ENCODE measurements around the gene KAZN. TPM values are rescaled to one million over a fixed set of nuclear protein-coding genes. Genes with fewer than 3 reads are reported as not detected.

The KAZN gene
- total and polyA plus RNA-seq, 2 donors (not counting 1 experiment from before 2014, with no cell fraction given) = 3.4 to 5.0 TPM

DNA sequence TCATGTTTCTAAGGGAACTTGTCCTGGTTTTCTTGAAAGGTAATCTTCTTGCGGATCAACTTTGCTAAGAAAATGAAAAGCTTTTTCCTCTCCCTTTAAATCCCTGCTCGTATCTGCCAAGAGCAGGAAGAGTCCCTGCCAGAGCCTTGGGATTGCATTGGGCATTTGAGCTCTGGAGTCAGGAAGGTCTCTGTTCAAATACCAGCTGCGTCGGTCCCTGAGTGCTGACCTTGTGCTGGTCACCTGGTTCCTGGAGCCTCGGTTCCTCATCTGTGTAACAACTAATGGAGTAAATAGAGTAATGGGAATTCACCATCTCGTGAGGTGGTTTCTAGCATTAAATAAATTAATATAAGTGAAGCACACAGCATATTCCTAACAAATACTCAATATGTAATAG, 280.5 kb downstream of the KAZN start:
- Histone ChIP-seq H3K79me2 (ENCODE audit: control insufficient read depth, insufficient read depth, low read length) (no peaks in the 10 kb centered on the region), H3K4me3 (replicated peaks in 1 of 4; ENCODE audit: control extremely low read depth in 1 of 4, insufficient read depth in 1 of 4, low read depth in 3 of 4, low read length in 4 of 4) (no peak overlapping the region), H3K4me2 (ENCODE audit: extremely low read depth, insufficient read depth, low read length) (no peak overlapping the region), H3K27ac (ENCODE audit: insufficient read depth, low read length) (no peak overlapping the region), H3K9ac (ENCODE audit: insufficient read depth, low read length) (no peak overlapping the region), H3K9me3 (ENCODE audit: control insufficient read depth, insufficient read depth, low read depth, low read length) (no peaks in the 10 kb centered on the region), H4K20me1 (ENCODE audit: control insufficient read depth, extremely low read depth, insufficient read depth, low read length) (no peaks in the 10 kb centered on the region), H2AFZ (ENCODE audit: low read length) (no peak overlapping the region), H3K27me3 (ENCODE audit: control insufficient read depth, insufficient read depth, low read length) (peaks cover 4% of the 10 kb centered on the region), H3K4me1 (ENCODE audit: control insufficient read depth, extremely low read depth, insufficient read depth, low read length) (no peaks in the 10 kb centered on the region), H3K36me3 (ENCODE audit: control insufficient read depth, insufficient read depth, low read length) (no peaks in the 10 kb centered on the region)
- TF ChIP-seq, protein P1, sequence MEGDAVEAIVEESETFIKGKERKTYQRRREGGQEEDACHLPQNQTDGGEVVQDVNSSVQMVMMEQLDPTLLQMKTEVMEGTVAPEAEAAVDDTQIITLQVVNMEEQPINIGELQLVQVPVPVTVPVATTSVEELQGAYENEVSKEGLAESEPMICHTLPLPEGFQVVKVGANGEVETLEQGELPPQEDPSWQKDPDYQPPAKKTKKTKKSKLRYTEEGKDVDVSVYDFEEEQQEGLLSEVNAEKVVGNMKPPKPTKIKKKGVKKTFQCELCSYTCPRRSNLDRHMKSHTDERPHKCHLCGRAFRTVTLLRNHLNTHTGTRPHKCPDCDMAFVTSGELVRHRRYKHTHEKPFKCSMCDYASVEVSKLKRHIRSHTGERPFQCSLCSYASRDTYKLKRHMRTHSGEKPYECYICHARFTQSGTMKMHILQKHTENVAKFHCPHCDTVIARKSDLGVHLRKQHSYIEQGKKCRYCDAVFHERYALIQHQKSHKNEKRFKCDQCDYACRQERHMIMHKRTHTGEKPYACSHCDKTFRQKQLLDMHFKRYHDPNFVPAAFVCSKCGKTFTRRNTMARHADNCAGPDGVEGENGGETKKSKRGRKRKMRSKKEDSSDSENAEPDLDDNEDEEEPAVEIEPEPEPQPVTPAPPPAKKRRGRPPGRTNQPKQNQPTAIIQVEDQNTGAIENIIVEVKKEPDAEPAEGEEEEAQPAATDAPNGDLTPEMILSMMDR (conservative IDR thresholded peaks at IDR 0.05 in 1 of 2, IDR thresholded peaks at IDR 0.05 in 1 of 2; ENCODE audit: low read depth in 1 of 2, low read length in 2 of 2) = no peak
- no peak for TF ChIP-seq EZH2 (IDR thresholded peaks at IDR 0.05; ENCODE audit: low read length, missing control alignments)
- DNase-seq (ENCODE audit: low read depth in 2 of 2) = no peak

DNA sequence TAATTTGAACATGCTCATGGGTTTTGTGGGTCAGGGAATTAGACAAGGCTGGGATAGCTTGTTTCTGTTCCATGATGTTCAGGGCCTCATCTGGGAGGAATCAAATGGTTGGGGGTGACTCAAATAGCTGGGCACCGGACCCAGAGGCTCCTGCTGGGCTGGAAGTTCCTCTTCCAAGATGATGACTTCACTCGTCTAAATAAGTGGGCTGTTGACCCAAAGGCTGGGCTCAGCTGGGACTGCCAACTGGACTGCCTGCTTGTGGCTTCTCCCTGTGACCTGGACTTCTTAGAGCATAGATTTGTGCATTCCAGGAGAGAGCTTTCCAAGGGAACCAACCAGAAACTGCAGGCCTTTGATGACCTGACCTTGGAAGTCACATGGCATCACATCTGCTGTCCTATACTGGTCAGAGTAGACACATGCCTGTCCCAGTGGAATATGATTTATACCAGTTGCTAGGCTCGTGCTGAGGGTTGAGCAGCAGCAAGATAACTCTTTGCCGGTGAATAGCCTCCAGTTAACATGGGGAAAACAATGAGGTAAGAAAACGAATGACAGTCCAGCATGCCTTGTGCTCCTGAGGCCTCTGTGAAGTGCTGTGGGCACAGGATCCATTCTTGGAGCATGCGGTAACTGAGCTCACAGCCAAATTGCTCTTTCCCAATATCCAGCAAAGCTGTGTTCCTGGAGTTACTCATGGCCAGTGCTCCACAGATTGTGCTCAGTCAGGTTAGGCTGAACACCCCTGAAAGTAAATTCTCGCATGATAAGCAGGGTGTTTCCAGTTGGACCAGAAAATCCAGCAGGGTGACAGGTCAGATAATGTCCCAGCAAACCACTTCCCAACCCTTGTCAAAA, 282.2 kb downstream of the KAZN start:
- Histone ChIP-seq H3K9ac (ENCODE audit: insufficient read depth, low read length) (no peak overlapping the region), H3K27ac (ENCODE audit: insufficient read depth, low read length) (no peak overlapping the region), H3K4me1 (ENCODE audit: control insufficient read depth, extremely low read depth, insufficient read depth, low read length) (no peaks in the 10 kb centered on the region), H3K36me3 (ENCODE audit: control insufficient read depth, insufficient read depth, low read length) (no peaks in the 10 kb centered on the region), H4K20me1 (ENCODE audit: control insufficient read depth, extremely low read depth, insufficient read depth, low read length) (no peaks in the 10 kb centered on the region), H3K9me3 (ENCODE audit: control insufficient read depth, insufficient read depth, low read depth, low read length) (no peaks in the 10 kb centered on the region), H3K79me2 (ENCODE audit: control insufficient read depth, insufficient read depth, low read length) (no peaks in the 10 kb centered on the region), H2AFZ (ENCODE audit: low read length) (no peak overlapping the region), H3K27me3 (ENCODE audit: control insufficient read depth, insufficient read depth, low read length) (peaks cover 4% of the 10 kb centered on the region), H3K4me2 (ENCODE audit: extremely low read depth, insufficient read depth, low read length) (no peak overlapping the region), H3K4me3 (replicated peaks in 1 of 4; ENCODE audit: control extremely low read depth in 1 of 4, insufficient read depth in 1 of 4, low read depth in 3 of 4, low read length in 4 of 4) (no peak overlapping the region)
- DNase-seq (ENCODE audit: low read depth in 2 of 2) = peak; percentile 47 to 86
- TF ChIP-seq EZH2 (IDR thresholded peaks at IDR 0.05; ENCODE audit: low read length, missing control alignments) = no peak
- TF ChIP-seq, protein P1 (conservative IDR thresholded peaks at IDR 0.05 in 1 of 2, IDR thresholded peaks at IDR 0.05 in 1 of 2; ENCODE audit: low read depth in 1 of 2, low read length in 2 of 2) = no peak

DNA sequence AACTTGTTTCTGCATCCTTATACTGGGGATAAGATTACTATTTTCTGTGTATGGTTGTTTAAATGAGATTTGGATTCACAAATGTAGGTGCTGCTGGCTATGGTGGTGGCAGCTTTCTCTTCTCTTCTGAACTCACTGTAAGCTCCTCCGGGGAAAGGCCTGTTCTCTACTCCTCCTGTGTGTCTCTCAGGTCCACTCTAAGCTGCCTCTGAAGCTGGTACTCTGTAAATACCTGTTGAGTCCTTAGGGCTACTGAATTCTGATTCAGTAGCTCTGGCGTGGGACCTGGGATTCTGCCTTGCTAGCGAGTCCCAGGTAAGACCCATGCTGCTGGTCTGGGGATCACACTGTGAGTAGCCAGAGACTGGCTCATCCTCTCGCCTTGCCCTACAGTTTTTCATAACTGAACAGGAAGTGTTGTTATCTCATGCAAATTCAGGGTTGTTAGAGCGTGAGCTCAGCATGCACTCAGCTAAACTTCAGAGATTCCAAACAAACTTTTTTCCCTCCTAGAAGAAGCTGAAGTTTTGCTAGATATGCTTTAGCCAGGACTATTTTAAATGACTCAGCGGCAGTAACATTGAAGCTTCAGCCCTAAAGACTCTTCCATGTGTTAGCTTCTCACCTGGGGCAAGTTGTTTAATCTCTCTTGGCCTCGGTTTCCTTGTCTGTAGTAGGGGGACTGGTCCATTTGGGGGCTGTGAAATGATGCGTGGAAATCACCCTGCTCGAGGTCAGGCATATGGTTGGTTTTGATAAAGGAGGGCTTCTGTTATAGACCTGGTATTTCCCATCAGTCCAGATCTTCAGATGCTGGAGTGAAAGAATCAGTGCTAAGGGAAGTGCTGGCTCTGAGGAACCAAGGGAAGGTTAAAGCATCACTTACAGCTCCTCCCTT, 283.5 kb downstream of the KAZN start:
- DNase-seq (ENCODE audit: low read depth in 2 of 2) = peak in 1 of 2 donors; percentile 47
- Histone ChIP-seq H3K36me3 (ENCODE audit: control insufficient read depth, insufficient read depth, low read length) (no peaks in the 10 kb centered on the region), H3K4me2 (ENCODE audit: extremely low read depth, insufficient read depth, low read length) (no peak overlapping the region), H3K27ac (ENCODE audit: insufficient read depth, low read length) (no peak overlapping the region), H4K20me1 (ENCODE audit: control insufficient read depth, extremely low read depth, insufficient read depth, low read length) (no peaks in the 10 kb centered on the region), H2AFZ (ENCODE audit: low read length) (no peak overlapping the region), H3K4me1 (ENCODE audit: control insufficient read depth, extremely low read depth, insufficient read depth, low read length) (no peaks in the 10 kb centered on the region), H3K4me3 (replicated peaks in 1 of 4; ENCODE audit: control extremely low read depth in 1 of 4, insufficient read depth in 1 of 4, low read depth in 3 of 4, low read length in 4 of 4) (no peak overlapping the region), H3K27me3 (ENCODE audit: control insufficient read depth, insufficient read depth, low read length) (no peaks in the 10 kb centered on the region), H3K79me2 (ENCODE audit: control insufficient read depth, insufficient read depth, low read length) (no peaks in the 10 kb centered on the region), H3K9me3 (ENCODE audit: control insufficient read depth, insufficient read depth, low read depth, low read length) (no peaks in the 10 kb centered on the region), H3K9ac (ENCODE audit: insufficient read depth, low read length) (no peak overlapping the region)
- TF ChIP-seq EZH2 (IDR thresholded peaks at IDR 0.05; ENCODE audit: low read length, missing control alignments) = no peak
- TF ChIP-seq, protein P1 (conservative IDR thresholded peaks at IDR 0.05 in 1 of 2, IDR thresholded peaks at IDR 0.05 in 1 of 2; ENCODE audit: low read depth in 1 of 2, low read length in 2 of 2) = no peak

Data from fibroblast of lung (primary cell).